H9 (cell line): Measurements from ENCODE around the gene EEF1AKMT3. TPM values are rescaled to one million over a fixed set of nuclear protein-coding genes. Genes with fewer than 3 reads are reported as not detected.

ENCODE experiments used
- DNase-seq: peaks from one replicate; pipeline ENCODE4 v3.0.0-alpha.2; 2017
- H2AFZ ChIP-seq: one replicate; pipeline ENCODE4 v1.6.1; 2013; ENCODE audit warnings: mild to moderate bottlenecking, low read length, control low read depth, moderate library complexity
- H2AK5ac ChIP-seq: 2 replicates; pipeline ENCODE4 v1.6.1; 2013; ENCODE audit warnings: low read length, control low read depth, mixed read lengths; ENCODE audit not compliant: insufficient read length
- H2BK120ac ChIP-seq: one replicate; pipeline ENCODE4 v1.6.1; 2013; ENCODE audit warnings: low read depth, mild to moderate bottlenecking, low read length, control low read depth, inconsistent platforms; ENCODE audit not compliant: poor library complexity, severe bottlenecking
- H2BK12ac ChIP-seq: 2 replicates; pipeline ENCODE4 v1.6.1; 2013; ENCODE audit warnings: low read length, control low read depth, mixed read lengths, low read depth; ENCODE audit not compliant: insufficient read length
- H2BK15ac ChIP-seq: 2 replicates; pipeline ENCODE4 v1.6.1; 2013; ENCODE audit warnings: low read depth, low read length, control low read depth
- H2BK20ac ChIP-seq: one replicate; pipeline ENCODE4 v1.6.1; 2013; ENCODE audit warnings: low read depth, mild to moderate bottlenecking, low read length, control low read depth, inconsistent platforms; ENCODE audit not compliant: poor library complexity, severe bottlenecking
- H2BK5ac ChIP-seq: 2 replicates; pipeline ENCODE4 v1.6.1; 2013; ENCODE audit warnings: low read length, control low read depth, mixed read lengths; ENCODE audit not compliant: insufficient read length
- H3K14ac ChIP-seq: 2 replicates; pipeline ENCODE4 v1.6.1; 2013; ENCODE audit warnings: low read length, control low read depth; ENCODE audit not compliant: insufficient read depth
- H3K18ac ChIP-seq: 2 replicates; pipeline ENCODE4 v1.6.1; 2013; ENCODE audit warnings: low read depth, mild to moderate bottlenecking, mixed read lengths, low read length, control low read depth; ENCODE audit not compliant: insufficient read length
- H3K23ac ChIP-seq: 2 replicates; pipeline ENCODE4 v1.6.1; 2013; ENCODE audit warnings: low read length, control low read depth, mixed read lengths, low read depth; ENCODE audit not compliant: insufficient read length
- H3K23me2 ChIP-seq: 2 replicates; pipeline ENCODE4 v1.6.1; 2013; ENCODE audit warnings: low read depth, mild to moderate bottlenecking, mixed read lengths, low read length, control low read depth; ENCODE audit not compliant: insufficient read length, poor library complexity, severe bottlenecking
- H3K27ac ChIP-seq: 2 replicates; pipeline ENCODE4 v1.5.1; 2013; ENCODE audit warnings: low read length, control low read depth, mixed read lengths, low read depth; ENCODE audit not compliant: insufficient read length
- H3K27me3 ChIP-seq: 2 replicates; pipeline ENCODE4 v1.6.1; 2013; ENCODE audit warnings: low read length, control low read depth, inconsistent platforms; ENCODE audit not compliant: insufficient read depth
- H3K4ac ChIP-seq: 2 replicates; pipeline ENCODE4 v1.6.1; 2013; ENCODE audit warnings: low read depth, mild to moderate bottlenecking, control low read depth, inconsistent platforms, low read length, moderate library complexity
- H3K4me1 ChIP-seq: 2 replicates; pipeline ENCODE4 v1.6.1; 2013; ENCODE audit warnings: low read length, control low read depth, inconsistent platforms; ENCODE audit not compliant: insufficient read depth
- H3K4me2 ChIP-seq: 2 replicates; pipeline ENCODE4 v1.6.1; 2013; ENCODE audit warnings: low read length, control low read depth, mixed read lengths; ENCODE audit not compliant: insufficient read length, insufficient read depth
- H3K56ac ChIP-seq: 2 replicates; pipeline ENCODE4 v1.6.1; 2013; ENCODE audit warnings: low read depth, mild to moderate bottlenecking, mixed read lengths, low read length, control low read depth; ENCODE audit not compliant: insufficient read length
- H3K79me1 ChIP-seq: 2 replicates; pipeline ENCODE4 v1.6.1; 2013; ENCODE audit warnings: low read depth, mild to moderate bottlenecking, moderate library complexity, low read length, control low read depth, inconsistent platforms; ENCODE audit not compliant: insufficient read depth, poor library complexity, severe bottlenecking
- H3K79me2 ChIP-seq: 2 replicates; pipeline ENCODE4 v1.6.1; 2013; ENCODE audit warnings: low read length, control low read depth, inconsistent platforms; ENCODE audit not compliant: insufficient read depth
- H3K9ac ChIP-seq: 2 replicates; pipeline ENCODE4 v1.6.1; 2013; ENCODE audit warnings: low read length, control low read depth, mixed read lengths; ENCODE audit not compliant: insufficient read length; ENCODE audit errors: extremely low read depth
- H3K9me3 ChIP-seq: one replicate; pipeline ENCODE4 v1.6.1; 2013; ENCODE audit warnings: low read depth, low read length, inconsistent platforms; ENCODE audit not compliant: control insufficient read depth
- H3T11ph ChIP-seq: one replicate; pipeline ENCODE4 v1.6.1; 2013; ENCODE audit warnings: mild to moderate bottlenecking, low read length, control low read depth, inconsistent platforms
- H4K20me1 ChIP-seq: one replicate; pipeline ENCODE4 v1.6.1; 2013; ENCODE audit not compliant: control insufficient read depth, insufficient read length, insufficient read depth
- H4K5ac ChIP-seq: 2 replicates; pipeline ENCODE4 v1.6.1; 2013; ENCODE audit warnings: low read depth, mild to moderate bottlenecking, mixed read lengths, low read length, control low read depth; ENCODE audit not compliant: insufficient read length
- H4K8ac ChIP-seq: replicated peaks from 2 replicates; pipeline ENCODE4 v1.6.1; 2013; ENCODE audit warnings: low read length, control low read depth, mixed read lengths, low read depth; ENCODE audit not compliant: insufficient read length
- H4K91ac ChIP-seq: 2 replicates; pipeline ENCODE4 v1.6.1; 2013; ENCODE audit warnings: low read depth, mild to moderate bottlenecking, moderate library complexity, mixed read lengths, low read length, control low read depth; ENCODE audit not compliant: insufficient read length
- H3K27ac Mint-ChIP-seq, 3 experiments: 2 replicates in 2 of 3; 3 replicates in 1 of 3; pipeline ENCODE4 v1.8.0; 2020 to 2021; ENCODE audit warnings: mixed read lengths in 3 of 3, mild to moderate bottlenecking in 1 of 3, moderate library complexity in 1 of 3
- H3K27me3 Mint-ChIP-seq: 2 replicates; pipeline ENCODE4 v1.8.0; 2021; ENCODE audit warnings: low read depth, mild to moderate bottlenecking, moderate library complexity, mixed read lengths
- H3K36me3 Mint-ChIP-seq, 3 experiments: 2 replicates in 2 of 3; 3 replicates in 1 of 3; pipeline ENCODE4 v1.8.0; 2020 to 2021; ENCODE audit warnings: low read depth in 3 of 3, mixed read lengths in 3 of 3; ENCODE audit not compliant: insufficient read depth in 1 of 3
- H3K4me1 Mint-ChIP-seq, 2 experiments: 2 replicates each; pipeline ENCODE4 v1.8.0; 2020; ENCODE audit warnings: mixed read lengths in 2 of 2
- H3K4me3 Mint-ChIP-seq, 2 experiments: 2 replicates in 1 of 2; 3 replicates in 1 of 2; pipeline ENCODE4 v1.8.0; 2020 to 2021; ENCODE audit warnings: mild to moderate bottlenecking in 2 of 2, mixed read lengths in 2 of 2, moderate library complexity in 1 of 2
- H3K9me3 Mint-ChIP-seq, 2 experiments: 2 replicates in 1 of 2; 3 replicates in 1 of 2; pipeline ENCODE4 v1.8.0; 2020; ENCODE audit warnings: mild to moderate bottlenecking in 2 of 2, mixed read lengths in 2 of 2, moderate library complexity in 1 of 2
- WGBS: extraction: QIAGEN DNeasy Blood & Tissue Kit; methylation state at CpG from one replicate; pipeline ENCODE4 v1.1.7; 2013; ENCODE audit warnings: missing lambda C conversion rate, low lambda C conversion rate, mixed read lengths; ENCODE audit not compliant: insufficient read length; ENCODE audit errors: extremely low coverage; 5-methylcytosine and 5-hydroxymethylcytosine counted together
- total RNA-seq: library from RNA; stranded (reverse); gene quantifications from 2 replicates; pipeline ENCODE4 v1.2.1, GENCODE V29; 2021
- TF ChIP-seq, protein P1 (sequence below): fragments of 200-600 bp; sonication (generic); conservative IDR thresholded peaks from 3 replicates; pipeline ENCODE4 v1.8.0; 2021; ENCODE audit warnings: antibody characterized with exemption, mild to moderate bottlenecking

Gene EEF1AKMT3
- total RNA-seq, 1 experiment from 2014 or later: 2.9 TPM

DNA sequence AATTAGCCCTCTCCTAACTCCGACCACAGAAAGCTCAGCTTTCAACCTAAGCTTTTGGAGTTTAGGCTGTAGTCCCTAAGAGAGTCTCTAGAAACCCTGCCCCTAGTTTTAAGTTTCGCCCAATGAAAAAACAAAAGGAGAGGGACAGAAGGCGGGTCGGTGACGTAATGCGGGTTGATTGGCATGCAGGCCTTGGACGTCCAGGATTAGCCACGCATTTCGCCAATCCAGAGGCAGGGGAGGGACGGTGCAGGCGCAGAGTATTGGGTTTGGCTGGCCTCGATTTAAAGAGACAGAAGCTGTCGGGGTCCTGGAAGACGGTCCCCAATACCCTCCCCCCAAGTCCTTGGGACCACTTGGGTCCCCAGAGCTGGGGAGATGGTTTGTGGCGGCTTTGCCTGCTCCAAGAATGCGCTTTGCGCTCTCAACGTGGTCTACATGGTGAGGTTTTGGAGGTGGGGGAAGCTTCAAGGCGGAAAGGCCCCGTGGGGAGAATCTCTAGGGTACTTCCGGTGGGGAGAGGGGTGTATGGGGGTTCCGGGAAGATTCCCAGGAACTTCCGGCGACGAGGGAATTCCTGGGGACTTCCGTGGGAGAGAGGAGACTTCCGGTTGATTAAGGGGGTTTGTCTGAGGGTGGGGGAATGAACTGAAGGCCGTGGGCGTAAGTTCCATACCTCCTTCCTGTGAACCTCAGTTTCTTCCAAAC lies 27.5 kb upstream of the EEF1AKMT3 start, which contains the start of gene TSPAN31:
TSPAN31 (plus strand) TSS at position 263 of the 708 bp plus-strand sequence; CDS start at position 379, 116 bp downstream.
- Histone ChIP-seq H3K9me3 (no peaks in the 10 kb centered on the region), H2BK12ac (no peak within 1 kb of the TSS), H3K4me2 (peak within 1 kb of the TSS; percentile 70), H3K23me2 (peaks cover 4% of the 10 kb centered on the region), H3K79me2 (no peaks in the 10 kb centered on the region), H3T11ph (no peak within 1 kb of the TSS), H4K91ac (no peak within 1 kb of the TSS), H3K23ac (no peak within 1 kb of the TSS), H2BK20ac (no peak within 1 kb of the TSS), H2BK120ac (no peak within 1 kb of the TSS), H2AK5ac (no peak within 1 kb of the TSS), H3K4me1 (peaks cover 2% of the 10 kb centered on the region; the same call in 1 of the 2 replicates), H3K27ac (peak within 1 kb of the TSS; percentile 4), H3K9ac (peak within 1 kb of the TSS; percentile 53), H2BK5ac (no peak within 1 kb of the TSS), H3K79me1 (no peaks in the 10 kb centered on the region), H3K18ac (peak within 1 kb of the TSS; percentile 86), H3K27me3 (peaks cover 15% of the 10 kb centered on the region), H4K5ac (no peak within 1 kb of the TSS), H4K20me1 (no peaks in the 10 kb centered on the region), H2AFZ (no peak within 1 kb of the TSS), H3K4ac (no peak within 1 kb of the TSS), H3K14ac (peak within 1 kb of the TSS; percentile 75; the same call in 1 of the 2 replicates), H3K56ac (no peak within 1 kb of the TSS), H4K8ac (no peak within 1 kb of the TSS), H2BK15ac (no peak within 1 kb of the TSS)
- Mint-ChIP-seq H3K4me1 (peaks cover 11 to 14% of the 10 kb centered on the region in 2 experiments), H3K27me3 (peaks cover 35% of the 10 kb centered on the region), H3K4me3 (peak within 1 kb of the TSS; percentile 86 to 92), H3K36me3 (peaks cover 15 to 43% (median 39%) of the 10 kb centered on the region in 3 experiments; a peak in 6 of 7 replicates), H3K9me3 (no peaks in the 10 kb centered on the region), H3K27ac (peak within 1 kb of the TSS; percentile 97 to 99 (median 99))
- no CpG with 5 or more reads among the region's 29 CpGs for WGBS
- TF ChIP-seq, protein P1, sequence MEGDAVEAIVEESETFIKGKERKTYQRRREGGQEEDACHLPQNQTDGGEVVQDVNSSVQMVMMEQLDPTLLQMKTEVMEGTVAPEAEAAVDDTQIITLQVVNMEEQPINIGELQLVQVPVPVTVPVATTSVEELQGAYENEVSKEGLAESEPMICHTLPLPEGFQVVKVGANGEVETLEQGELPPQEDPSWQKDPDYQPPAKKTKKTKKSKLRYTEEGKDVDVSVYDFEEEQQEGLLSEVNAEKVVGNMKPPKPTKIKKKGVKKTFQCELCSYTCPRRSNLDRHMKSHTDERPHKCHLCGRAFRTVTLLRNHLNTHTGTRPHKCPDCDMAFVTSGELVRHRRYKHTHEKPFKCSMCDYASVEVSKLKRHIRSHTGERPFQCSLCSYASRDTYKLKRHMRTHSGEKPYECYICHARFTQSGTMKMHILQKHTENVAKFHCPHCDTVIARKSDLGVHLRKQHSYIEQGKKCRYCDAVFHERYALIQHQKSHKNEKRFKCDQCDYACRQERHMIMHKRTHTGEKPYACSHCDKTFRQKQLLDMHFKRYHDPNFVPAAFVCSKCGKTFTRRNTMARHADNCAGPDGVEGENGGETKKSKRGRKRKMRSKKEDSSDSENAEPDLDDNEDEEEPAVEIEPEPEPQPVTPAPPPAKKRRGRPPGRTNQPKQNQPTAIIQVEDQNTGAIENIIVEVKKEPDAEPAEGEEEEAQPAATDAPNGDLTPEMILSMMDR: no peak
- DNase-seq: peak; percentile 98
